ENCODE results near the gene TNFSF11.
"Not testable (repeated sequence)": the region's sequence is repeated elsewhere in the genome, so short reads cannot be mapped to it uniquely, and the experiment has no call there.

Gene TNFSF11, protein sequence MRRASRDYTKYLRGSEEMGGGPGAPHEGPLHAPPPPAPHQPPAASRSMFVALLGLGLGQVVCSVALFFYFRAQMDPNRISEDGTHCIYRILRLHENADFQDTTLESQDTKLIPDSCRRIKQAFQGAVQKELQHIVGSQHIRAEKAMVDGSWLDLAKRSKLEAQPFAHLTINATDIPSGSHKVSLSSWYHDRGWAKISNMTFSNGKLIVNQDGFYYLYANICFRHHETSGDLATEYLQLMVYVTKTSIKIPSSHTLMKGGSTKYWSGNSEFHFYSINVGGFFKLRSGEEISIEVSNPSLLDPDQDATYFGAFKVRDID

DNA sequence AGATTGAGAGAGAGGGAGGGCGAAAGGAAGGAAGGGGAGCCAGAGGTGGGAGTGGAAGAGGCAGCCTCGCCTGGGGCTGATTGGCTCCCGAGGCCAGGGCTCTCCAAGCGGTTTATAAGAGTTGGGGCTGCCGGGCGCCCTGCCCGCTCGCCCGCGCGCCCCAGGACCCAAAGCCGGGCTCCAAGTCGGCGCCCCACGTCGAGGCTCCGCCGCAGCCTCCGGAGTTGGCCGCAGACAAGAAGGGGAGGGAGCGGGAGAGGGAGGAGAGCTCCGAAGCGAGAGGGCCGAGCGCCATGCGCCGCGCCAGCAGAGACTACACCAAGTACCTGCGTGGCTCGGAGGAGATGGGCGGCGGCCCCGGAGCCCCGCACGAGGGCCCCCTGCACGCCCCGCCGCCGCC, at the start of gene TNFSF11:
TSS of gene TNFSF11 (plus strand) at position 142 of the 400 bp plus-strand sequence. CDS start at position 294, 152 bp downstream.
- DNase-seq: no peak

GRCh38 chr13:42524487-42525034, 49.4 kb upstream of the TNFSF11 start:
- no peak for DNase-seq

DNA sequence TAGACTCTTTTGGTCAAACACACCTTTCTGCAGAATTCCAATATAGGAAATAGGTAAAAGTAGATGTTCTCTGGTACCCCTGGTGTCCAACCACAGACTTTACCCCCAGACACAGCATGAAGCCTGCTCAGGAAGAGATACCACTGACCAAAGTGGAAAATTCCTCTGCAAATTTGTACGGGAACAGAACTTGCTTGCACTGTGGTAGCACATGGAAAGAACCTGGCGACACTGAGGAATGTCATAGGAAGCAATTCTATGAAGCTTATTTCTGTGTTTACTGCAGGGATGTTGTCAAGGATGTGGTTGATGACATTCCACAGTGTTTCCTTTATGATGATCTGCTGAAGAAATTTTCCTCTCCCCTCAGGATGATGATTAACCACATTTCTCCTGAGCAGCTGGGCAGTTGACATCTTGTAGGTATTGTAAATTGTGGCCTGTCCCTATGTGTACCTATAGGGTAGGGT, 48.9 kb upstream of the TNFSF11 start:
- DNase-seq: no peak

GRCh38 chr13:42526276-42526675, 47.7 kb upstream of the TNFSF11 start:
- DNase-seq: no peak

DNA sequence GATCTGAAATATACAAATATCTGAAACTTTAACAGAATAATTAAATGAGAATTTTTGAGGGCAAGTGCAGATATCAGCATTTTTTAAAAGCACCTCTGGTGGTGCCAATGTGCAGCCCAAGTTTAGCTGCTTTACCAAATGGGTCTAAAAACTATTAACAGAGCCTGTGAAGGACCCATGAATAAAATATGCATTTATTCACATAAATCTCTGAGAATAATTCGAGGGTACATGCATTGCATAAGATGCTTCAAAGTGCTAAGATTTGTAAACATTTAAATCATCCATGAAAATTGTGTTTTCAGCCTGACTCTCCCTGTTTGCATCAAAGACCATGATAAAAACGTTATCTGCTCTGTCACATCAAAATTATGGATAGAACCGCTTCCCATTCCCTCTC, 47.1 kb upstream of the TNFSF11 start:
- DNase-seq: no peak

GRCh38 chr13:42532561-42533335, 41.2 kb upstream of the TNFSF11 start:
- no peak for DNase-seq

- DNase-seq: no peak
Measured at GRCh38 chr13:42533336-42533591, 40.7 kb upstream of the TNFSF11 start.

DNA sequence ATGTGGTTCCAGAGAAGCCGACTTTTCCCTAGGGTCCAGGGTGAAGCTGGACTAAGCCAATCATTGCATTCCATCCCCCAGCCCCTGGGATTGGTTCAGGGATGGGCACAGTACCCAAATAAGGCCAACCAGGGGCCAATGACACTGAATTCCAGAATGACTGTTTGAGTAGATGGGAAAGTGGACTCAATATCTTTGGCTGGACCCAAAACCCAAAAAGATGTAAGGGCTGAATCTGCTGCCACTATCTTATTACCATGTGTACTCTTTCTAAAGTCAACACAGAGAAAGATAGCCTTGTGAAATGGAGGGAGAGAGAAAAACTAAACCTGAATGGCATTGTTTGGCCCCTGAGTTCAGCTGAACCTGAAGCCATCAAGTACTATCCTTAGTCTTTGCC, 39.2 kb upstream of the TNFSF11 start:
- DNase-seq: no peak

DNA sequence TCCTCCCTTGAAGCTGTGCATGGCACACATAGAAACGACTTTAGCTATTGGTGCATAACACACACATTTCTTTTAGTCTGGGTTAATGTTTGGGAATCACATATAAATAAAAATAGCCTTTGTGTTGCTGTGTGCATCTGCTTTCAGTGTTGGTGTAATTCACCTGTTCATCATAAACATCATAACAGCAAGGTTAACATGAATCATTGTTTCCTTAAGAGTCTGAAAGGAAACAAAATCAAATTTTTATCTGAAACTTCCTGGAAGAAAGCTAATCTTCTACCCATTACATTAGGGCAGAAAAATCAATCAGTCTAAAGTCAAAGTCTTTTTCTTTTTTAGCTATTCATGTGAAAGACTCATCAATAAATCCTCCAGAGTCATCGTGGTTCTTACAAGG, 35.0 kb upstream of the TNFSF11 start:
- DNase-seq: no peak

- no peak for DNase-seq
Measured at GRCh38 chr13:42539670-42540069, 34.3 kb upstream of the TNFSF11 start.

DNA sequence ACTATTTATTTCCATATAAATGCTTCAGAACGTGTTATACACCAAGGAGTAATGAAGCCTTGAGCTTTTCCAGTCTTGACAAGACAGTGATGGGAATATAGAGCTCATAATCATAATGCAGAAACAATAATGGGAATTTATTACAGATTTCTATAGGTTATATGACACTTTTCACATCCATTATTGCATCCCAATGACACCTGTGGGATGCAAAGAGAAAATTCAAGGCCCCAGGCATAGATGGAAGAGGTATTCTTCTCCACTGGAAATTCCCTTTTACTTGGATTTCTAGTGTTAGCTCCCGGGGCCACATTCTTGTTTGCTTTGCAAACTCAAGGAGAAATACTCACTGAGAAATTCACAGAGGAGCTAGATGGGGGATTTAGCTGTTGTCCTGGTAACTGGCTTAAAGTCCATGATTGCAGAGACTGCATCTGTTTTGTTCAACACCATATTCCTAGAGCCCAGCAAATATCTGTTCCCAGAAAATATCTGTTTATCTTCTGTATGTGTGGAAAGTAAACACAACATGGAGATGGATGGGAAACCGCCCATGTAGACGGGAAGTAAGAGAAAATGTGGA, 30.6 kb upstream of the TNFSF11 start:
- DNase-seq: no peak

GRCh38 chr13:42544246-42544926, 29.6 kb upstream of the TNFSF11 start:
- no peak for DNase-seq

- DNase-seq: no peak
Measured at GRCh38 chr13:42545842-42546241, 28.1 kb upstream of the TNFSF11 start.

- no peak for DNase-seq
Measured at GRCh38 chr13:42547612-42548011, 26.3 kb upstream of the TNFSF11 start.

DNA sequence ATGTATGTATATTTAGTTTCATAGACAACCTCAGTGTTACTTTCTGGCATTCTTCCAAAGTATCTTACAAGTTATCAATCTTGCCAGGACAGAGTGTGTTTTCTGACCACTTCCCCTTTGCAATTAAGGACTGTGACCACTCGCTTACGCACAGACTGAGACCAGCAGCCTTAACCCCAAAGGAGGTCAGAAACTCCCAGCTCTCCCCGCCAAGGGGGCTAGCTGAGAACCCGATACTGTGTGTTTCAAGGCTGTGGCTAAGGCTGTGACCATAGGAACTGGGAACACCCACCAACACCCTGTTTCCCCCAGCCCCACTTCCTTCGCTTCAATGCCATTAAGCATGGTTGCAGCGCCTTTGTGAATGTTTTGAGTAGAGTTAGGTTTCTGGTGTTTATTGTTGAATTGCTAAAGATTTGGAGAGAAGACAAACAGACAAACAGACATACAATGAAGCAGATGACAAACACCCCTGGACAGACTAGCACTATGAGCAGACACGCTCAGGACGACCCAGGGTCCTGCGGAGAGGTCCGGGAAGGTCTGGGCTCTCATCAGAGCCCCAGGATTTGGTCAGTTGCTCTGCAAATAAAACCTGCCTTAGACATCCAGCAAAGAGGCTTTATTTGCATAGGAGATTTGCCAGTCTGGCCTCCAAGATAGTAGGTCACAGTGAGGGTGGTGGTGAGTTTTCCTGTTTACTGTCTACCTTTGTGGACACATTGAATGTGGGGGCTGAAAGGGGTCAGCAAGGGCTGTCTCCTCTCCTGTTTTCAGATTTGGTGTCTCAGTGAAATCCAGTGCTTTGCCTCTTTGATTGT, 25.0 kb upstream of the TNFSF11 start:
- no peak for DNase-seq

DNA sequence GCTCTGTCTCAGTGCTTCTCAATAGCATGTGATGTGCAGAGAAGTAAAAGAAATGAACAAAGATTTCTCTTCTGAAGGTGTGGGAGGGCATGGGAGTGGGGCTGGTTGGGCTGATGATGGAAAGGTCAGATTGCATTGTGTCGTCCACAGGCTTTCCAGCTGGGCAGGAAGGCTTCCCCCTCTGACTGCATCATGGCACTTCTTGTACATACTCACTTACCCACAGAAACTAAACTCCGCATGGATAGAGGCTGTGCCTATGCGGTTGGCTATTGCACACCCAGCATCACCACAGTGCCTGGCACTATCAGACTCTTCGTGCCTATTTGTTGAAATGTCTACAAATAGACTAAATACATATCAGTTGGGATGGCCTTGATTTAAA, 24.4 kb upstream of the TNFSF11 start:
- no peak for DNase-seq

- no peak for DNase-seq
Measured at GRCh38 chr13:42551611-42552010, 22.3 kb upstream of the TNFSF11 start.

DNA sequence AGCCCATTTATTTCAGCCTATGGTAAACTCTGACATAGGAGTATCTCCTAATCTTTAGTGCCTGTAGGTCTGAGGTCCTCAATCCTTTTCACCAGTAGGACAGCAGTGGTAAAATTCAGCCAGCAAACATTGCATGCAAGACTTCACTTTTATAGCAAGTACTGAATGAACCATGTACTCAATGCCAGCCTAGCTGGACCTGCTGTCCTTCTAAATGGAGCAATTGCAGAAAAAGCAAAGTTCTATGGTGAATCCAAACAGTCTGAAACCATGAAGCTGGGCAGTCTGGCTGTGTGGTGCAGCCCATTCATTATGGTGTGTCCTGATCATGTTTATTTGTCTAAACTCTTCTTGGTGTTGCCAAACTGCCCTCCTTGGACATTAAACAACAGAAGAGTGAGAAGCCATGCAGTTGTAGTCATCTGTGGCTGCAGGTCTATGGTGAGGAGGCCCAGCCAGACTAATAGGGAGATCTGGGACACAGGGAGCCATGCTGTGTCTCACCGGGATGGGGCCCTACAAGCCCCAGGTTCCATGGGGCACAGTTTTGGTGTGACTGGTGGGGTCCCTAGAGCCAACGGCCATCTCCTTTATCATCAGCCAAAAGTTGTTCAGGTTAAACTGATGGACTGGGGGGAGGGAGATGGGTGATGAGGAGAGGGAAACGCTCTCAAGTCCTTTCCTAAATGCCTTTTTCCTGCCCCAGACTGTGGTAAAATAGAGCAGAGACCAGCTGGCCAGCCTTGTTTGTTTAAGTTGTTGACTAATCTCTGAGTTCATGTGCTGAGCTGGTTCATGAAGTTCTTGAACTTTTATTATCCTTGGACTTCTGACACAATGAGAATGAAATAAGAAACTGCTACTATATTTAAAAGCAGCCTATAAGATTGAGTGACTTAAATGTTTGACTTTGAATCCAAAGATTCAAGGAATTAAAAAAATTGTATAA, 20.6 kb upstream of the TNFSF11 start:
- DNase-seq: no peak

DNA sequence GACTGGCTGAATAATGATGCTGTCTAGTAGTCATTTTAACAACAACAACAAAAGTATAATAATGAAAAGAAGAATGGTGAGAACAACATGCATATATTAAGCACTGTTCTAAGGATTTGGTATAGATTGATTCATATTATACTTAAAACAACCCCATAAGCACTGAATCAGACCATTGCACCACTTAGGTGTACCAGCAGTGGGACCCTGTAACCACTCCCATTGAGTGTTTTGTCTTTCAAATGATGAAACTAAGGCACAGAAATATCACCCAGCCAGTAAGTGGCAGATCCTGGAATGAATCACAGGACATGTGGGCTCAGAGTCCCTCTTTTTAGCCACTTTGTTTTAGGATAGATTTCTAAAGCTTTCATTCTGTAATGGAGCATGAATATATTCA, 14.9 kb upstream of the TNFSF11 start:
- DNase-seq: no peak

GRCh38 chr13:42559573-42560218, 14.3 kb upstream of the TNFSF11 start:
- DNase-seq: not testable (repeated sequence)

- not testable (repeated sequence) for DNase-seq
Measured at GRCh38 chr13:42560320-42560719, 13.6 kb upstream of the TNFSF11 start.

All from SIG-M5 (cell line).